IPS-18a (cell line): ENCODE data around the gene MAN1A2.
"Not testable (repeated sequence)": the region's sequence is repeated elsewhere in the genome, so short reads cannot be mapped to it uniquely, and the experiment has no call there.

Source experiments
- H3K27ac ChIP-seq: one replicate; pipeline ENCODE4 v1.5.1; 2013; ENCODE audit warnings: low read length
- H3K27me3 ChIP-seq: one replicate; pipeline ENCODE4 v1.6.1; 2013; ENCODE audit warnings: mild to moderate bottlenecking, low read length; ENCODE audit not compliant: control insufficient read depth, insufficient read depth
- H3K36me3 ChIP-seq: one replicate; pipeline ENCODE4 v1.6.1; 2013; ENCODE audit warnings: low read depth, low read length; ENCODE audit not compliant: control insufficient read depth
- H3K4me1 ChIP-seq: one replicate; pipeline ENCODE4 v1.6.1; 2013; ENCODE audit warnings: low read depth, low read length; ENCODE audit not compliant: control insufficient read depth
- H3K4me3 ChIP-seq: one replicate; pipeline ENCODE4 v1.5.1; 2013; ENCODE audit warnings: low read length
- H3K9ac ChIP-seq: one replicate; pipeline ENCODE4 v1.6.1; 2013; ENCODE audit warnings: mild to moderate bottlenecking, low read length, moderate library complexity
- H3K9me3 ChIP-seq: one replicate; pipeline ENCODE4 v1.6.1; 2013; ENCODE audit warnings: low read depth, low read length; ENCODE audit not compliant: control insufficient read depth

MAN1A2 gene

DNA sequence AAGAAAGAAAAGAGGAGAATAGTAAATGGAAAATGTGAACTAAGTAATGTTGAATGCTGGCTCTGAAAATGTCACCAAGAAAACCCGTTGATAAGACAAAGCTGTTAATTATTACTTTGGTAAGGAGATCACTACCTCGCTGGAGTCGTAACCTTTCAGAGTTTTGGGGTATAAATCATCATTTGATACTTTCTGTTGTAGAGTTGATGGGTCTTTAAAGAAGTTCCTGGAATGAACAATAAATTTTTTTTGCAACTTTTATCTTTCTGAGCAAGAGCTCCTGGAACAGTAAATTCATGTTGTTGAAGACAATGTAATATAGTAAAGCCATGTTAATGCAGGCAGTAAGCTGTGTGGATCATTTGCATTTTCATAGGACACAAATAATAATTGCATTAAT, 46.2 kb downstream of the MAN1A2 start:
- Histone ChIP-seq H3K4me1 (peaks cover 6% of the 10 kb centered on the region), H3K4me3 (no peak overlapping the region), H3K27me3 (no peaks in the 10 kb centered on the region), H3K9ac (no peak overlapping the region), H3K9me3 (no peaks in the 10 kb centered on the region), H3K36me3 (no peaks in the 10 kb centered on the region), H3K27ac (no peak overlapping the region)

DNA sequence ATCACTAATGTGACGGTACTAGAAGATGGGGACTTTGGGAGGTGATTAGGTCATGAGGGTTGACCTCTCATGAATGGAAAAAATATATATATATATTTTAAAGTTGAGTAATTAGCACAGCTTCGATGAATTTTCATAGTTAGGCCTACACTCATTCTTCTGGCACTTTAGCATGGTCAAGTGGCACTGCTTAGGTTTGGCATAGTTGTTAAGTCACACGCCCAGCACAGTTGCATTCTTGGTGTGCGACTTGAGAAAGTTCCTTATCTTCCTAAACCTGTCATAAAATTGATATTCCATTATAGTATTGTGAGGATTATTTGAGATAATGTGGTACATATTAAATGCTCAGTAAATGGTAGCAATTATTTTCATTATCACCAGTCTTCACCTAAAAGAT, 47.7 kb downstream of the MAN1A2 start:
- Histone ChIP-seq H3K4me3 (no peak overlapping the region), H3K27me3 (no peaks in the 10 kb centered on the region), H3K27ac (no peak overlapping the region), H3K9me3 (no peaks in the 10 kb centered on the region), H3K9ac (no peak overlapping the region), H3K36me3 (no peaks in the 10 kb centered on the region), H3K4me1 (peaks cover 6% of the 10 kb centered on the region)

DNA sequence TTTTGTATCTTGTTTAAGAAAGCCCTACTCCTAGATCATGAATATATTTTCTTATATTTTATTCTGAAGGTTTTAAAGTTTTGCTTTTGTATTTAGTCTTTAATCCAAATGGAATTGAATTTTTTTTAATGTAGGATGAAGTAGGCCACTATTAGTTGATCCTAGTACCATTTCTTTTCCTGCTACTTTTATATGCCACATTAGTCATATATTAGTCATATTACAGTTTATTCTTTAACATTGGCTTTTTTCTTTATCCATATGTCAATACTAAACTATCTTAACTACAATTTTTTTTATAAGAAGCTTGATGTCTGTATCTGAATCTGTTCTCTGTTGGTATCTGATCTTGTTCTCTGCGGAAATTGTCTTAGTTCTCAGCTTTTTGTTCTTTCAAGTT, 48.8 kb downstream of the MAN1A2 start:
- H3K36me3 ChIP-seq = no peaks in the 10 kb centered on the region
- H3K27ac ChIP-seq = no peak overlapping the region

DNA sequence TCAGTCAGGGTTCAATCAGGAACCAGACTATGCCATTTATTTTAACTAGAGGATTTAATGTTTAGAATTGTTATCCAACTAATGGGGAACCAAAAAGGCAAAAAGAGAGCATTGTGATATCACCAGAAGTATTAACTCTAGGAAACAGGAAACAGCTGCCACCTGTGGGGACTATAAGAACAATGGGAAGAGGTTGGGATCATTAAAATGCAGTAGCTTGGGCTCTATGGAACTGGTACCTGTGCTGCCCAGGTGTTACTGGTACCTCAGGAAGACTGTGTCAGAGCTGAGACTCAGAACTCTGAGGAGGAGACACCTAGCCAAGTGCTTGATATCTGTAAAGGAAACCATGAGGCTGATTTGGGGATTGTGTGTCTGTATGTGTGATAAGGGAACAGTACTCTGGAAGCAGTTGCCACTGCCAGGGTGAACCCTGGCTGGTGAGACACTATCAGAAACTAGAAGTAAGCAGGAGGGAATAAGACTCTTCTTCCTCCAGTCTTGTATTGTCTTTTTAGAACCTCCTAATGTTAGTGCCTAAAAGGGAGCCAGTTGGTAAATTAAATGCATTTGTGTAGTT, 49.4 kb downstream of the MAN1A2 start:
- H3K36me3 ChIP-seq = no peaks in the 10 kb centered on the region

More for the DNA sequence above, 48.8 kb downstream of the MAN1A2 start:
- no peaks in the 10 kb centered on the region for H3K9me3 ChIP-seq
- no peak overlapping the region for H3K4me3 ChIP-seq
- H3K9ac ChIP-seq = no peak overlapping the region
- H3K4me1 ChIP-seq = peaks cover 6% of the 10 kb centered on the region
- H3K27me3 ChIP-seq = no peaks in the 10 kb centered on the region

DNA sequence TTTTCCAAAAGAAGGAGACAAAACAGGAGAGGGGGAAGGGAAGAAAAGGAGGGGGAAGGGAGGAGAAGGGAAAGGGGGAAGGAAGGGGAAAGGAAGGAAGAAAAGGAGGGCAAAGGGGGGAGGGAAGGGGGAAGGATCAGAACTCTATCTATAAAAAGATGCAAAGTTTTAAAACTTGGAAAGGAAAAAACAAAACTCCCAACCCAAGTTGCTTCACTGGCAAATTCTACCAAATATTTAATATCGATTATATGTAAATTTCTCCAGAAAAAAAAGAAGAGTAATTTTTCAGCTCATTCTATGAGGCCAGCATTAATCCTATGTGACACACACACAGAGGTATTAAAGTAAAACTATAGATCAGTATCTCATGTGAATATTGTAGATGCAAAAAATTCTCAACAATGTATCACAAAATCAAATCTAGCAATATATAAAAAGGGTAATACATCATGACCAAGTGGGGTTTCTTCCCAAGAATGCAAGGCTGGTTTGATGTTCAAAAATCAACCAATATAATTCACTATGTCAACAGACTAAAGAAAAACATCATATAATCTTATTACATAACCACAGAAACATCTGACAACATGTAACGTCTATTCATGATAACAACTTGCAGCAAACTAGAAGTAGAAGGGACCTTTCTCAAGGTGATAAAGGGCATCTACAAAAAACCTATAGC, 57.9 kb downstream of the MAN1A2 start:
- Histone ChIP-seq H3K4me3 (no peak overlapping the region), H3K4me1 (no peaks in the 10 kb centered on the region), H3K36me3 (no peaks in the 10 kb centered on the region), H3K27ac (no peak overlapping the region), H3K9ac (no peak overlapping the region), H3K27me3 (no peaks in the 10 kb centered on the region), H3K9me3 (peaks cover 4% of the 10 kb centered on the region)

More for the DNA sequence above, 49.4 kb downstream of the MAN1A2 start:
- Histone ChIP-seq H3K9ac (no peak overlapping the region), H3K9me3 (no peaks in the 10 kb centered on the region), H3K4me1 (peaks cover 6% of the 10 kb centered on the region), H3K27ac (no peak overlapping the region), H3K27me3 (no peaks in the 10 kb centered on the region), H3K4me3 (no peak overlapping the region)

DNA sequence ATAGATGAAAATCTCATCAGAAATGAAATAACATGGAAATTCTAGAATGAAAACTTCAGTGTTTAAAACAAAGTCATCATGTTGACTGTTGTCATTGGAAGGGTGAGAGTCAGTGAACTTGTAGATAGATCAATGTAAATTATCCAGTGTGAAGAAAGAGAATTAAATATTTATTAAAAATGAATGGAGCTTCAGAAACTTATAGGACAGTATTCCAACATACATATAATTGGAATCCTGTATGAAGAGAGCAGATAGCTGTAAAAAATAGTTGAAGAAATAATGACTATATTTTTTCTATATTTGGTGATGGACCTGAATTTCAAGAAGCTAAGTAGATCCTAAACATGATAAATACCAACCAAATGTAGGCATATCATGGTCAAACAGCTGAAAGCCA, 60.0 kb downstream of the MAN1A2 start:
- Histone ChIP-seq H3K27me3 (no peaks in the 10 kb centered on the region), H3K27ac (no peak overlapping the region), H3K9me3 (peaks cover 4% of the 10 kb centered on the region), H3K36me3 (no peaks in the 10 kb centered on the region), H3K9ac (no peak overlapping the region), H3K4me1 (no peaks in the 10 kb centered on the region), H3K4me3 (no peak overlapping the region)

DNA sequence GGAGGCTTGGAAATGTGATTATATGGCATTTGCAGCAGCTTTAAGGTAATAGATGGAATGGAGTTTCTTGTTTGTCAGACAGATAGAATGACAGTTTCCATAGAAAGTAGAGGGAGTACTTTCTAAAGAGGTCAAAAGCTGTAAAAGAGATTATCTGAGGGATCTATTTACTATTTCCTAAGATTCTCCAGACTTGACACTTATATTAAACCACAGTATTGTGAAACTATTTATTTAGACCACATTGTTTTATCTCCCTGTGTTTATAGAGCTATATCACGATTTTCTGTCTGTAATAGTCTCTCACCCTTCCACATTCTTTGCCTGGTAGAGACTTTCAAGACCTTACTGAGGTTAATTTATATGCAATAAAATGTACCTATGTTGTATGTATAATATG, 66.7 kb downstream of the MAN1A2 start:
- no peak overlapping the region for H3K9ac ChIP-seq
- no peak overlapping the region for H3K27ac ChIP-seq
- peaks cover 4% of the 10 kb centered on the region for H3K4me1 ChIP-seq
- H3K4me3 ChIP-seq = no peak overlapping the region
- no peaks in the 10 kb centered on the region for H3K9me3 ChIP-seq
- H3K27me3 ChIP-seq = no peaks in the 10 kb centered on the region
- no peaks in the 10 kb centered on the region for H3K36me3 ChIP-seq

DNA sequence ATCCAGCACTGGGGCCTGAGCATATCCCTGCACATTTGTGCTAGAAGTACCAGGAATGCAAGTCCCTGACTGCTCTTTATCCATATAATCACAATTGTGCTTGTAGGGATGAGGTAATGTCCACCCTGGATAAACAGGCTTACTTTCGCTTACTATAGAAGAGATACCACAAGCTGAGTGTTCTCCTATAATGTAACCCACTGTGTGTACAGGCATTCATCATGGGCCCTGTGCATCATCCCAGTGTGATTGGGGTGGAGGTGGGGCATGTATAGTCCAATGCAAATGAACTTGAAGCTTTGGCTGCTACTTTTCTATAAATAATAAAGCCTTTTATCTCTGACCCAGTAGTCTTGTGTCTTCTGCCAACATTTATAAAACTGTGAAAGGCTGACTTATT, 69.3 kb downstream of the MAN1A2 start:
- Histone ChIP-seq H3K27me3 (no peaks in the 10 kb centered on the region), H3K36me3 (no peaks in the 10 kb centered on the region), H3K27ac (no peak overlapping the region), H3K4me1 (peaks cover 4% of the 10 kb centered on the region), H3K4me3 (no peak overlapping the region), H3K9me3 (no peaks in the 10 kb centered on the region), H3K9ac (no peak overlapping the region)

DNA sequence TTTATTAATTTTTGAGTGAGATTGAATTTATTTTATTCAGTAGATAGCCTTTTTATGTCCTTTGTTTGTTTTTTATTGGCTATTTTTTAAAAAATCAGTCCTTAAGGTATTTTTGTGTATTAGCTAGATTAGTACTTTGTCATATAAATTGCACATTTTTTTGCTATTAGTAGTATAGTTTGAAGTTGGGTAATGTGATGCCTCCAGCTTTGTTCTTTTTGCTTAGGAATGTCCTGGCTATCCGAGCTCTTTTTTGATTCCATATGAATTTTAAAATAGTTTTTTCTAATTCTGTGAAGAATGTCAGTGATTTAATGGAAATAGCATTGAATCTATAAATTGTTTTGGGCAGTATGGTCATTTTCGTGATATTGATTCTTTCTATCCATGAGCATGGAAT, 80.4 kb downstream of the MAN1A2 start:
- H3K27ac ChIP-seq = no peak overlapping the region
- no peaks in the 10 kb centered on the region for H3K9me3 ChIP-seq
- H3K4me1 ChIP-seq = no peaks in the 10 kb centered on the region
- no peaks in the 10 kb centered on the region for H3K27me3 ChIP-seq
- no peak overlapping the region for H3K9ac ChIP-seq
- no peaks in the 10 kb centered on the region for H3K36me3 ChIP-seq
- no peak overlapping the region for H3K4me3 ChIP-seq

DNA sequence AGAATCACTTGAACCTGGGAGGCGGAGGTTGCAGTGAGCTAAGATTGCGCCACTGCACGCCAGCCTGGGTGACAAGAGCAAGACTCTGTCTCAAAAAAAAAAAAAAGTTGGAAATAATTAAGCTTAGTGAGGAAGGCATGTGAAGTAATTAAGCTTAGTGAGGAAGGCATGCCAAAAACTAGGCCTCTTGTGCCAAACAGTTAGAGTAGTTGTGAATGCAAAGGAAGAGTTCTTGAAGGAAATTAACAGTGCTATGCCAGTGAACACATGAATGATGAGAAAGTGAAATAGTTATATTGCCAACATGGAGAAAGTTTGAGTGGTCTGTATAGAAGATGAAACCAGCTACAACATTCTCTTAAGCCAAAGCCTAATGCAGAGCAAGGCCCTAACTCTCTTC, 85.0 kb downstream of the MAN1A2 start:
- H3K4me3 ChIP-seq = no peak overlapping the region
- no peaks in the 10 kb centered on the region for H3K36me3 ChIP-seq
- H3K27me3 ChIP-seq = no peaks in the 10 kb centered on the region
- no peaks in the 10 kb centered on the region for H3K4me1 ChIP-seq
- H3K9ac ChIP-seq = no peak overlapping the region
- no peak overlapping the region for H3K27ac ChIP-seq
- no peaks in the 10 kb centered on the region for H3K9me3 ChIP-seq

DNA sequence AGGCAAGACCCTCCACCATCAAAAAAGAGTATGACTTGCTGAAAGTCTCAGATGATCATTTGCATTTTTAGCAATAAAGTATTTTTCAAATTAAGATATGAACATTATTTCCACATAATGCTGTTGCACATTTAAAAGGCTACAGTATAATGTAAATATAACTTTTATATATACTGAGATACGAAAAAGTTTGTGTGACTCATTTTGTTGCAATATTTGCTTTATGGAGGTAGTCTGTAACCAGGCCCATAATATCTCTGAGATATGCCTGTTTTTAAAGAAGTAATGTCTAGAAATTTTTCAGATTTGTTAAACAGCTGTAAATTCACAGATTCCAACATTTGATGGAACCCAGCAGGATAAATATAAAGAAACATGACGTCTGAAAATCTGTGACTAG, 86.7 kb downstream of the MAN1A2 start:
- no peaks in the 10 kb centered on the region for H3K27me3 ChIP-seq
- no peak overlapping the region for H3K9ac ChIP-seq
- H3K4me3 ChIP-seq = no peak overlapping the region
- no peaks in the 10 kb centered on the region for H3K9me3 ChIP-seq
- no peaks in the 10 kb centered on the region for H3K4me1 ChIP-seq
- no peak overlapping the region for H3K27ac ChIP-seq
- H3K36me3 ChIP-seq = no peaks in the 10 kb centered on the region

DNA sequence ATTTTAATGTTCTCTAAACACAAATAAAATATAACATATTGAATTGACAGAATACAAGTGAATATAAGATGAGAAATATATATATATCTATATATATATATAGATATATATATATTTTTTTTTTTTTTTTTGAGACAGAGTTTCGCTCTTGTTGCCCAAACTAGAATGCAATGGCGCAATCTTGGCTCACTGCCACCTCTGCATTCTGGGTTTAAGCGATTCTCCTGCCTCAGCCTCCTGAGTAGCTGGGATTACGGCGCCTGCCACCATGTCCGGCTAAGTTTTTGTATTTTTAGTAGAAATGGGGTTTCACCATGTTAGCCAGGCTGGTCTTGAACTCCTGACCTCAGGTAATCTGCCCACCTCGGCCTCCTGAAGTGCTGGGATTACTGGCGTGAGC, 91.2 kb downstream of the MAN1A2 start:
- H3K36me3 ChIP-seq, H3K4me1 ChIP-seq, H3K9me3 ChIP-seq, H3K9ac ChIP-seq, H3K4me3 ChIP-seq, H3K27ac ChIP-seq, H3K27me3 ChIP-seq: not testable (repeated sequence)
